GM12873 (cell line): Measurements from ENCODE around the gene TMEM175.

Experiments used
- CTCF ChIP-seq: IDR thresholded peaks from 2 replicates; pipeline ENCODE4 v1.5.1; 2012; ENCODE audit warnings: low read depth, mild to moderate bottlenecking, moderate library complexity, low read length, control low read depth; ENCODE audit not compliant: insufficient read depth; ENCODE audit errors: missing control alignments

Gene TMEM175

DNA sequence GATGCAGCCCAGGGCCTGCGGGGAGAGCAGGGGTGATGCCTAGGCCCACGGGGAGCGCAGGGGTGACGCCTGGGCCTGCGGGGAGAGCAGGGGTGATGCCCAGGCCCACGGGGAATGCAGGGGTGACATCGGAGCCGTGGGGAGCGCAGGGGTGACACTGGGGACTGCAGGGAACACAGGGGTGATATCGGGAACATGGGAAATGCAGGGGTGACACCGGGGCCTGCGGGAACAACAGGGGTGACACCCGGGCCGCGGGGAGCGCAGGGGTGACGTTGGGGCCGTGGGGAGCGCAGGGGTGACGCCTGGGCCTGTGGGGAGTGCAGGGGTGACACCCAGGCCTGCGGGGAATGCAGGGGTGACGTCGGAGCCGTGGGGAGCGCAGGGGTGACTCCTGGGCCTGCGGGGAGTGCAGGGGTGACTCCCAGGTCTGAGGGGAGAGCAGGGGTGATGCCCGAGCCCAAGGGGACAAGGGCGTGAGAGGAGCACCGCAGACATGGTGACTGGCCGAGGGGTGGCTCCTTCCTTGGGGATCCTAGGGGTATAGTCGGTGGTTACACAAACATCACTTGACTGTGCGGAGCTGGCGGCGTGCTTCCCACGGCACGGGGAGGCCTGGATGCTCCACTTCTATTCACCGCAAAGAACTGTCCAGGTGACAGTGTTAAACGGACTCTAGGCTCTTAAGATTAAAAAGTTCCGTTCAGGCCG is 38.1 kb upstream of the TMEM175 start:
- TF ChIP-seq CTCF, result no peak

DNA sequence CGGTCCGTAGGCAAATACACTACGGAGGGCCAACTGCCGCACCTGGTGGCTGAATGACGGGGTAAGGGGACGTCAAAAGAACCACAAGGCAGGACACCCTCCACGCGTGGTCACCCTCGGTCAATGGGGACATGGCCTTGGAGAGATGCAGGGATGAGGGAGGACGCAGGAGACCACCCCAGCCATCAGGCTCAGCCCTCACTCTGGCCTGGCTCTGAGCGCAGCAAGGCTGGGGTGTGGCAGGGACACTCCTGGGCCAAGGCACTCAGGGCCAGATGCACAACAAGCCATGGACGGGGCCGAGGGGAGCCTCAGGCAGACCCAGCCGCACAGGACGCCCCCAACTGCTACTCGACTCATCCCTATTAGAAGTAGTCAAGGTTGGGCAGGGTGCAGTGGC is 36.7 kb upstream of the TMEM175 start:
- no peak for TF ChIP-seq CTCF

DNA sequence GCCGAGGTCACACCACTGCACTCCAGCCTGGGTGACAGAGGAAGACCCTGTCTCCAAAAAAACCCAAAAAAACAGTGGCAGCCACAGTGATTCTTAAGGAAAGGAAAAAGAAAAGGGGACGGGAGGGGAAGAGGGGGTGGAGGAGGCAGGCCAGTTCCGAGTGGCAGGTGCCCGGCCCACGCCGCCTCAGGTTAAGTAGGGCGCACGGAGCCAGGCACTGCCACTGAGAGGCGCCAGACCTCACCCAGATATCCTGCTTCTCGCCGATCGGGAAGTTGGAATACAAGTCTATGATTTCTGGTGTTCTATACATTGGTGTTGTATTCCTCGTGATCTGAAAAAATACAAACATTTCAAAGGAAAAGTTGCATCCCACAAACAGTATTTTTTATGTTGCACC is 36.0 kb upstream of the TMEM175 start:
- peak; percentile 13 for TF ChIP-seq CTCF

GRCh38 chr4:896630-897029 is 35.6 kb upstream of the TMEM175 start:
- TF ChIP-seq CTCF, result no peak

DNA sequence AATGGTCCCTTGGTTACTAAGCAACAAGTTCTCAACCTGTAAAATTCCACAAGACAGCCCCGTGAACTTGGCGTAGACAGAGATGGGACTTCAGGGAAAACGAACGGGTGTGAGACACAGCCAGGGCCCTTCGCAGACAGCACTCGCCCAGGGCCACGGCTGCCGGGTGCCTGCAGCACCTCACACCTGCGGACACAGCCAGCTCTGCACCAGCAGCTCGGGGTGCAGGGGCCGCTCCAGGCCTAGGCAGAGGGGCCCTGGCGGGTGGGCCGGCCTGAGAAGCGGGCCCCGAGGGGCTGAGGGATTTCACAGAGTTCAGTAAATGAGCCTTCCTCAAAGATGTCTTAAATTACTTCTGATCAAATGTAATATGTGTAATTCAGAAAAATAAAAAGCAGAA is 34.1 kb upstream of the TMEM175 start:
- no peak for TF ChIP-seq CTCF

DNA sequence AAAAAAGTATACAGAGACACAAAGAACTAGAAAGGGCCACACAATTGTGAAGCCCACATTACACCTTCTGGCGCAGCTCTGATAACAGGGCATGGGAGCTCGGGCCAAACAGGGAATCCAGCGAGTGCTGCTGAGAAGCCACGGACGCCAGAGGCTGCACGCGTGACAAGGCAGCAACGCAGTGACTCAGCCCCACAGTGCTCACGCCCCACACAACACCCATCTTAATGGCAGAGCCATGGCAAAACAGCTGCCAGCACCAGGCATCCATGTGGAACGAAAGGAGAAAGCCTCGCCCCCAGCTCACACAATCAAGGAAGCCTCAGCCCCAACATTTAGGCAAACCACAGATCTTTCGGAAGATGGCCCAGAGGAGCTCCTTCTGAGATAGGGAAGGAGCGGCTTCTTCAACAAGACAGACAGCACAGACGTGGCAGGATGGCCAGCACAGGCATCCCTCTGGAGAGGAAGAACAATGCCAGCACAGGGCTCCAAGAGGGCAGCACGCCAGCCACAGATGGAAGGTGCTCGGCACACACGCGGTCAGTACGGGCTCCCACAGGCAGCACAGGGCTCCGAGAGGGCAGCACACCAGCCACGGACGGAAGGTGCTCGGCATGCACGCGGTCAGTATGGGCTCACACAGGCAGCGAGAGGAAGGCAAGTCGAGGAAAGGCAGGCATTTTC is 33.2 kb upstream of the TMEM175 start:
- no peak for TF ChIP-seq CTCF

DNA sequence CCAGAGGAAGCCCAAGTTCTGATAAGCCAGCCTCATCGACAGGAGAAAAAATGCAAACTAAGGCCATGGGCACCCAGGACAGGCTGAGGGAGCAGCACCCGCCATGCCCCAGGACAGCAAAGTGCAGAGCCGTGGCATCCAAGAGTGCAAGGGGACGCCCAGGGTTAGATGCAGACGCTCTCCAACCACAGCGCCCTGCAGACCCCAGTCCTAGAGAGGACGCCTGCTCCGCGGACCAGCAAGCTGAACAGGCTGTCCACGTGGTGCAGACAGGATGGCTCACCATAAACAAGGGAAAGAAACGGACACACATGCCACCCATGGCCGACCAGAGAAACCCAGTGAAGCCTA is 32.7 kb upstream of the TMEM175 start:
- TF ChIP-seq CTCF, result no peak
